Stomach (tissue), 4 donors: ENCODE results near the gene SLC22A14.

ENCODE experiments used
- CTCF ChIP-seq, 7 experiments: fragments of 450-650 bp in 4 of 7; fragments of 200-600 bp in 3 of 7; sonication (generic) in 3 of 7; IDR thresholded peaks; one replicate each; pipeline ENCODE4 v1.5.1; 2016 to 2019; ENCODE audit warnings: antibody characterized with exemption in 7 of 7, control low read depth in 2 of 7, mild to moderate bottlenecking in 1 of 7
- POLR2A ChIP-seq, 4 donors: fragments of 450-650 bp; IDR thresholded peaks; one replicate each; pipeline ENCODE4 v1.6.1; 2016; ENCODE audit warnings: antibody characterized with exemption in 4 of 4, control low read depth in 2 of 4, mild to moderate bottlenecking in 1 of 4, moderate library complexity in 1 of 4

- no peak for TF ChIP-seq CTCF (IDR thresholded peaks at IDR 0.05)
- TF ChIP-seq POLR2A (IDR thresholded peaks at IDR 0.05), result no peak
Measured at GRCh38 chr3:38316356-38317191, 34.5 kb downstream of the SLC22A14 start.
